ENCODE results near the gene C1S. TPM values are rescaled to one million over a fixed set of nuclear protein-coding genes. Genes with fewer than 3 reads are reported as not detected.

The C1S gene
- total RNA-seq, 2 donors from 2014 or later, result 114 to 232 TPM

GRCh38 chr12:7083125-7083524 is 22.6 kb downstream of the C1S start:
- Histone ChIP-seq H3K27ac (no peak overlapping the region), H3K4me3 (no peak overlapping the region), H3K27me3 (no peaks in the 10 kb centered on the region), H3K9me3 (no peaks in the 10 kb centered on the region), H3K4me1 (peaks cover 0 to 6% of the 10 kb centered on the region in 2 donors), H3K36me3 (peaks cover 30% of the 10 kb centered on the region)
- TF ChIP-seq CTCF (IDR thresholded peaks at IDR 0.05), result no peak
- no peak for DNase-seq (ENCODE audit: low spot score)

- Histone ChIP-seq H3K4me1 (peaks cover 0 to 32% of the 10 kb centered on the region in 2 donors), H3K36me3 (peaks cover 10% of the 10 kb centered on the region), H3K27me3 (no peaks in the 10 kb centered on the region), H3K4me3 (no peak overlapping the region), H3K9me3 (no peaks in the 10 kb centered on the region), H3K27ac (peak overlapping the region; percentile 67 to 74)
- no peak for TF ChIP-seq CTCF (IDR thresholded peaks at IDR 0.05)
- no peak for DNase-seq (ENCODE audit: low spot score)
Observed at GRCh38 chr12:7089196-7089871, 28.8 kb downstream of the C1S start.

GRCh38 chr12:7090222-7090998 is 29.9 kb downstream of the C1S start:
- DNase-seq (ENCODE audit: low spot score), result no peak
- no peak for TF ChIP-seq CTCF (IDR thresholded peaks at IDR 0.05)
- no peaks in the 10 kb centered on the region for H3K27me3 ChIP-seq
- H3K36me3 ChIP-seq, result peaks cover 3% of the 10 kb centered on the region
- H3K4me3 ChIP-seq, result peak overlapping the region; percentile 35 to 50
- H3K4me1 ChIP-seq, result peaks cover 0 to 32% of the 10 kb centered on the region in 2 donors
- H3K27ac ChIP-seq, result peak overlapping the region; percentile 67 to 74
- H3K9me3 ChIP-seq, result no peaks in the 10 kb centered on the region

- peak overlapping the region; percentile 67 to 74 for H3K27ac ChIP-seq
- H3K4me1 ChIP-seq, result peaks cover 0 to 32% of the 10 kb centered on the region in 2 donors
- H3K4me3 ChIP-seq, result peak overlapping the region; percentile 35 to 50
- DNase-seq (ENCODE audit: low spot score), result no peak
- TF ChIP-seq CTCF (IDR thresholded peaks at IDR 0.05), result no peak
- H3K9me3 ChIP-seq, result no peaks in the 10 kb centered on the region
- H3K36me3 ChIP-seq, result no peaks in the 10 kb centered on the region
- no peaks in the 10 kb centered on the region for H3K27me3 ChIP-seq
Observed at GRCh38 chr12:7091171-7091570, 30.7 kb downstream of the C1S start.

GRCh38 chr12:7091660-7092228 is 31.2 kb downstream of the C1S start:
- Histone ChIP-seq H3K27ac (peak overlapping the region; percentile 67 to 74), H3K4me1 (peaks cover 0 to 32% of the 10 kb centered on the region in 2 donors), H3K4me3 (peak overlapping the region; percentile 35 to 50), H3K9me3 (no peaks in the 10 kb centered on the region), H3K27me3 (no peaks in the 10 kb centered on the region), H3K36me3 (no peaks in the 10 kb centered on the region)
- no peak for DNase-seq (ENCODE audit: low spot score)
- TF ChIP-seq CTCF (IDR thresholded peaks at IDR 0.05), result no peak
